ENCODE measurements around the gene ASB15. TPM values are rescaled to one million over a fixed set of nuclear protein-coding genes. Genes with fewer than 3 reads are reported as not detected.

ASB15 gene
- total RNA-seq, 2 donors from 2014 or later, result not detected

- H3K4me1 Mint-ChIP-seq, result no peaks in the 10 kb centered on the region
- H3K4me3 Mint-ChIP-seq, result no peak overlapping the region
- H3K9me3 Mint-ChIP-seq, result no peaks in the 10 kb centered on the region
- peaks cover 7% of the 10 kb centered on the region for H3K27me3 Mint-ChIP-seq
- no peak for ATAC-seq (replicated peaks)
- no peak overlapping the region for H3K27ac Mint-ChIP-seq
- no peaks in the 10 kb centered on the region for H3K36me3 Mint-ChIP-seq (ENCODE audit: low read depth)
These were observed 27.6 kb upstream of the ASB15 start for GRCh38 chr7:123573896-123574467.

- Mint-ChIP-seq H3K9me3 (no peaks in the 10 kb centered on the region), H3K4me3 (no peak overlapping the region), H3K36me3 (ENCODE audit: low read depth) (no peaks in the 10 kb centered on the region), H3K27me3 (peaks cover 20% of the 10 kb centered on the region), H3K4me1 (no peaks in the 10 kb centered on the region), H3K27ac (no peak overlapping the region)
- no peak for ATAC-seq (replicated peaks)
These were observed 22.2 kb upstream of the ASB15 start for GRCh38 chr7:123579416-123579815.

- Mint-ChIP-seq H3K27me3 (peaks cover 20% of the 10 kb centered on the region), H3K36me3 (ENCODE audit: low read depth) (no peaks in the 10 kb centered on the region), H3K27ac (no peak overlapping the region), H3K4me1 (no peaks in the 10 kb centered on the region), H3K9me3 (no peaks in the 10 kb centered on the region), H3K4me3 (no peak overlapping the region)
- no peak for ATAC-seq (replicated peaks)
These were observed 21.0 kb upstream of the ASB15 start for GRCh38 chr7:123580406-123581161.

DNA sequence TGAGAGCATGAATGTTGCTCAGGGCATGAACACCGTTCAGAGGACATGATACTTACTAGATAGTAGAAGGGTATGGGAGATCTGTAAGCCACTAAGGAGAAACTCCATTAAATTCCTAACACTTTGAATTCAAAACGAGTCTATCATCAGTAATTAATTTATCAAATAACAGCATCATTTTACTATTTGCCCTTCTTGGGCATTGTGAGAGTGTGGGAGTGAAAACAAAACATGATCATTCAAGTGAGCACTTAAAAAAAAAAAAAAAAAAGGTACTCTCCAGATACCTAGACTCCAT, 20.5 kb upstream of the ASB15 start:
- no peak overlapping the region for H3K27ac Mint-ChIP-seq
- no peaks in the 10 kb centered on the region for H3K9me3 Mint-ChIP-seq
- no peak for ATAC-seq (replicated peaks)
- H3K36me3 Mint-ChIP-seq (ENCODE audit: low read depth), result no peaks in the 10 kb centered on the region
- no peak overlapping the region for H3K4me3 Mint-ChIP-seq
- no peaks in the 10 kb centered on the region for H3K4me1 Mint-ChIP-seq
- peaks cover 20% of the 10 kb centered on the region for H3K27me3 Mint-ChIP-seq

GRCh38 chr7:123583821-123584220, 17.8 kb upstream of the ASB15 start:
- H3K9me3 Mint-ChIP-seq, result no peaks in the 10 kb centered on the region
- H3K27me3 Mint-ChIP-seq, result peaks cover 18% of the 10 kb centered on the region
- H3K27ac Mint-ChIP-seq, result no peak overlapping the region
- H3K4me1 Mint-ChIP-seq, result no peaks in the 10 kb centered on the region
- no peak overlapping the region for H3K4me3 Mint-ChIP-seq
- no peak for ATAC-seq (replicated peaks)
- H3K36me3 Mint-ChIP-seq (ENCODE audit: low read depth), result no peaks in the 10 kb centered on the region

DNA sequence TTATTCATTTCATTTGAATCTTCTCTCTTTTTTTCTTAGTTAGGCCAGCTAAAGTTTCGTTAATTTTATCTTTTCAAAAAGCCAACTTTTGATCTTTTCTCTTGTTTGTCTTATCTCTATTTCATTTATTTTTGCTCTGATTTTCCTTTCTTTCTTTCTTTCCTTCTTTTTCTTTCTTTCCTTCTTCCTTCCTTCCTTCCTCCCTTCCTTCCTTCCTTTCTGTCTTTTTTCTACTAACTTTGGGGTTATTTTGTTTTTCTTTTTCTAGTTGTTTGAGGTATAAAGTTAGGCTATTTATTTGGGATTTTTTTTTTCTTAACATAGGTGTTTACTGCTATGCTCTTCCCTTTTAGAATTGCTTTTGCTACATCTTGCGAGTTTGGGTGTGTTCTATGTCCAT, 13.2 kb upstream of the ASB15 start:
- no peaks in the 10 kb centered on the region for H3K36me3 Mint-ChIP-seq (ENCODE audit: low read depth)
- no peak overlapping the region for H3K4me3 Mint-ChIP-seq
- no peak overlapping the region for H3K27ac Mint-ChIP-seq
- H3K27me3 Mint-ChIP-seq, result peaks cover 23% of the 10 kb centered on the region
- H3K9me3 Mint-ChIP-seq, result no peaks in the 10 kb centered on the region
- ATAC-seq (replicated peaks), result no peak
- H3K4me1 Mint-ChIP-seq, result no peaks in the 10 kb centered on the region

- Mint-ChIP-seq H3K9me3 (no peaks in the 10 kb centered on the region), H3K4me3 (no peak overlapping the region), H3K27ac (no peak overlapping the region), H3K36me3 (ENCODE audit: low read depth) (no peaks in the 10 kb centered on the region), H3K4me1 (no peaks in the 10 kb centered on the region), H3K27me3 (peaks cover 33% of the 10 kb centered on the region)
- no peak for ATAC-seq (replicated peaks)
These were observed 6.8 kb upstream of the ASB15 start for GRCh38 chr7:123594813-123595241.

GRCh38 chr7:123598657-123599056, 3.0 kb upstream of the ASB15 start:
- no peak for ATAC-seq (replicated peaks)
- H3K9me3 Mint-ChIP-seq, result no peaks in the 10 kb centered on the region
- peaks cover 25% of the 10 kb centered on the region for H3K27me3 Mint-ChIP-seq
- no peaks in the 10 kb centered on the region for H3K36me3 Mint-ChIP-seq (ENCODE audit: low read depth)
- no peak overlapping the region for H3K27ac Mint-ChIP-seq
- no peak overlapping the region for H3K4me3 Mint-ChIP-seq
- H3K4me1 Mint-ChIP-seq, result no peaks in the 10 kb centered on the region

DNA sequence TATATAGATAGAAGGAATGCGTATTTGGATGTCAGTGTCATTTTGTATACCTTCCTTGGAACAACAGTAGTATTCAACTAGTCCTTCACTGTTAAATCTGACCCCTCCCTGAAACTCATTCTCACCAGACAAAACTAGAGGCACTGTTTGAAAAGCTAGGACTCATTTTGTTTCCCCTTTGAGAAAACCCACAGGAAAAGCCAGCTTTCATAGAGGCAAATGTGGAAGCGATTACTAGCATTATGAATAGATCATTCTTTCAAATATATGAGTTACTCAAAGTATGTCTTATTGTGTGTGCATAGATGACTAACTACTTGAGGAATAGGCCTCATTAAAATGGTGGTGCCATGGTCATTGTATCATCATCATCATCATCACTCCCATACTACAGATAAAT, 1.9 kb upstream of the ASB15 start:
- H3K27me3 Mint-ChIP-seq, result peaks cover 25% of the 10 kb centered on the region
- H3K36me3 Mint-ChIP-seq (ENCODE audit: low read depth), result no peaks in the 10 kb centered on the region
- H3K4me1 Mint-ChIP-seq, result no peaks in the 10 kb centered on the region
- no peaks in the 10 kb centered on the region for H3K9me3 Mint-ChIP-seq
- H3K27ac Mint-ChIP-seq, result no peak overlapping the region
- no peak overlapping the region for H3K4me3 Mint-ChIP-seq
- ATAC-seq (replicated peaks), result no peak

- no peak for ATAC-seq (replicated peaks)
- Mint-ChIP-seq H3K27me3 (peaks cover 17% of the 10 kb centered on the region), H3K4me1 (no peaks in the 10 kb centered on the region), H3K9me3 (no peaks in the 10 kb centered on the region), H3K27ac (no peak overlapping the region), H3K4me3 (no peak overlapping the region), H3K36me3 (ENCODE audit: low read depth) (no peaks in the 10 kb centered on the region)
These were observed 745 bp upstream of the ASB15 start for GRCh38 chr7:123600876-123601275.

GRCh38 chr7:123602648-123603047, 1.0 kb downstream of the ASB15 start:
- H3K27me3 Mint-ChIP-seq, result peaks cover 17% of the 10 kb centered on the region
- no peaks in the 10 kb centered on the region for H3K9me3 Mint-ChIP-seq
- H3K36me3 Mint-ChIP-seq (ENCODE audit: low read depth), result no peaks in the 10 kb centered on the region
- H3K27ac Mint-ChIP-seq, result no peak overlapping the region
- H3K4me1 Mint-ChIP-seq, result no peaks in the 10 kb centered on the region
- H3K4me3 Mint-ChIP-seq, result no peak overlapping the region
- ATAC-seq (replicated peaks), result no peak

DNA sequence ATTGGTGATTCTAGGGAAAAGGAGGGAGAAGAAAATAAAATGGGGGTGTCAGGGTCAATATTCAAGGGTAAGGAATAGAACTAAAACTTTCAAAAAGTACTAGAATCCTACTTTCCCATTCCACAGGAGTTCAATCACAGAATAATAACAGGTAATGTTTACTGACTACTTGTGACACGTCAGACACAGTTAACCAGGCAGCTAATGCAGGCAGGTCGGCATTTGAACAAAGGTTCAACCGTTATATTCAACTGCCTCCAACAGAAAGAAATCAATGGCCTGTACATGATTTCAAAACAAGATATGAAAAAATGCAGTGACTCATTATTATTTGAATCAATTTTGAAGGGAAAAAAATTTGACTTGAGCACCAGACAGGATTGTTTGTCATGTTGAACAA, 3.1 kb downstream of the ASB15 start:
- H3K9me3 Mint-ChIP-seq, result no peaks in the 10 kb centered on the region
- no peaks in the 10 kb centered on the region for H3K36me3 Mint-ChIP-seq (ENCODE audit: low read depth)
- no peaks in the 10 kb centered on the region for H3K4me1 Mint-ChIP-seq
- ATAC-seq (replicated peaks), result no peak
- peaks cover 9% of the 10 kb centered on the region for H3K27me3 Mint-ChIP-seq
- H3K4me3 Mint-ChIP-seq, result no peak overlapping the region
- no peak overlapping the region for H3K27ac Mint-ChIP-seq

- H3K27me3 Mint-ChIP-seq, result peaks cover 13% of the 10 kb centered on the region
- no peak overlapping the region for H3K27ac Mint-ChIP-seq
- no peaks in the 10 kb centered on the region for H3K4me1 Mint-ChIP-seq
- ATAC-seq (replicated peaks), result no peak
- no peaks in the 10 kb centered on the region for H3K36me3 Mint-ChIP-seq (ENCODE audit: low read depth)
- H3K4me3 Mint-ChIP-seq, result no peak overlapping the region
- H3K9me3 Mint-ChIP-seq, result no peaks in the 10 kb centered on the region
These were observed 5.9 kb downstream of the ASB15 start for GRCh38 chr7:123607423-123607975.

GRCh38 chr7:123608991-123609882, 7.6 kb downstream of the ASB15 start:
- H3K4me1 Mint-ChIP-seq, result no peaks in the 10 kb centered on the region
- ATAC-seq (replicated peaks), result no peak
- no peak overlapping the region for H3K4me3 Mint-ChIP-seq
- H3K27ac Mint-ChIP-seq, result no peak overlapping the region
- H3K36me3 Mint-ChIP-seq (ENCODE audit: low read depth), result no peaks in the 10 kb centered on the region
- no peaks in the 10 kb centered on the region for H3K9me3 Mint-ChIP-seq
- peaks cover 16% of the 10 kb centered on the region for H3K27me3 Mint-ChIP-seq

- H3K36me3 Mint-ChIP-seq (ENCODE audit: low read depth), result no peaks in the 10 kb centered on the region
- peaks cover 18% of the 10 kb centered on the region for H3K27me3 Mint-ChIP-seq
- ATAC-seq (replicated peaks), result no peak
- H3K4me1 Mint-ChIP-seq, result no peaks in the 10 kb centered on the region
- H3K9me3 Mint-ChIP-seq, result no peaks in the 10 kb centered on the region
- no peak overlapping the region for H3K4me3 Mint-ChIP-seq
- no peak overlapping the region for H3K27ac Mint-ChIP-seq
These were observed 8.2 kb downstream of the ASB15 start for GRCh38 chr7:123609883-123610239.

All from activated T-helper 17 cell treated with anti-CD3 and anti-CD28 coated beads, Interleukin-2, amount 50 U/mL, for 72 hours (primary cell).